Ramos (cell line): ENCODE results near the gene VEGFC.

ENCODE experiments used
- in situ Hi-C: fragments of 300-500 bp; cut with MboI; formaldehyde crosslinking; loops from one replicate; pipeline ENCODE4 v1.14.3; 2022; ENCODE audit warnings: low sequenced_read_pairs; ENCODE audit not compliant: unreplicated experiment

The VEGFC gene, protein sequence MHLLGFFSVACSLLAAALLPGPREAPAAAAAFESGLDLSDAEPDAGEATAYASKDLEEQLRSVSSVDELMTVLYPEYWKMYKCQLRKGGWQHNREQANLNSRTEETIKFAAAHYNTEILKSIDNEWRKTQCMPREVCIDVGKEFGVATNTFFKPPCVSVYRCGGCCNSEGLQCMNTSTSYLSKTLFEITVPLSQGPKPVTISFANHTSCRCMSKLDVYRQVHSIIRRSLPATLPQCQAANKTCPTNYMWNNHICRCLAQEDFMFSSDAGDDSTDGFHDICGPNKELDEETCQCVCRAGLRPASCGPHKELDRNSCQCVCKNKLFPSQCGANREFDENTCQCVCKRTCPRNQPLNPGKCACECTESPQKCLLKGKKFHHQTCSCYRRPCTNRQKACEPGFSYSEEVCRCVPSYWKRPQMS

DNA sequence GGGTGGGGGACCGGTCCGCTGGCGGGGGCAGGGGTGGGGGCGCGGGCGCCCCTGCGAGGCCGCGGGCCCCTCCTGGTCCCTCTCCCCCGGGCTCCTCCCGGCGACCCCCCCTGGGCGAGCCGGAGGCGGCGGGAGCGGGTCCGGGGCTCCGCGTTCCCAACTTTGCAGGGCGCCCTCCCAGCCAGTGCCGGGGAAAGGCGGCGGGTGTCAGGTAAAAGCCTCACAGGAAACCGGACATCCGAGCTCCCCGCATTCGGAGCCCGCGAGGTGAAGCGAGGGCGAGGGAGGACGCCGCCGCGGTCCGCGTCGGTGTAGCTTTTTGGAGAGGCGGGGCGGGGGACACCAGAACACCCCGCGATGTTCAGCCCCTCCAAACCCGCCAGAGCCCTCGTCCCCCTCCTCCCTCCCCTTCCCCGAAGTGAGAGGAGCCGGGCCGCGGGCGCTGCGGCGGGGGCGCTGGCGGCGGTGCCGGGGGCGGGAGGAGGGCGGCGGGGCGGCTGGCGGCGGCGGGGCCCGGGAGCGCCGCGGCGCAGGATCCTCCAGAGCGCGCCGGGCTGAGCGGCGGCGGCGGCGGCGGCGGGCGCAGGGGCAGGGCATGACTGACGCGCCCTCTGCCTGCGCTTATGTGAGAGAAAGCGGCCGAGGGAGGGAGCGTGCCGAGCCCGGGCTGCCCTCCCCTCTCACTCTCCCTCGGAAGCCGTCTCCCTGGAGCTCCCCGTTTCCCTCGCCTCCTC is at the start of gene VEGFC:
Gene VEGFC (minus strand): TSS at position 597 of the 734 bp plus-strand sequence. CDS start 611 bp downstream, outside the sequence.
- in situ Hi-C loops: no loop called here

DNA sequence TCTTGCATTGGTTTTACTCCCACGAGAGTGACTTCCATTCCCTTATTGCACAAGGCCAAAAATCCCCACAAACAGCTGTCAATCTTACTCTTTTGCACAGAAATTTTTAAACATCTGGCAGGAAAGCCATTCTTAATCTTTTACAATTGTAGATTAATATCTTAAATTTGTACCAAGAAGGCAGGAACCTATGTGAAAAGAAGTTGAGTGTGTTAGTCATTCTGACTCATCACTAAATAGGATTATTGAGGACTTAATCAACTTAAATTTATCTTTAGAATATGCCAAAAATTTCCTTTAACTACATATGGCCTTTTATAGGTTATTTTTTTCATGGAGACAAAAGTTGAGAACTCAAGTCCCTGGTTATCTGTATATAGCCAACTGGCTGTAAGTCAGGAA is 49.0 kb upstream of the VEGFC start:
- in situ Hi-C loops: no loop called here

DNA sequence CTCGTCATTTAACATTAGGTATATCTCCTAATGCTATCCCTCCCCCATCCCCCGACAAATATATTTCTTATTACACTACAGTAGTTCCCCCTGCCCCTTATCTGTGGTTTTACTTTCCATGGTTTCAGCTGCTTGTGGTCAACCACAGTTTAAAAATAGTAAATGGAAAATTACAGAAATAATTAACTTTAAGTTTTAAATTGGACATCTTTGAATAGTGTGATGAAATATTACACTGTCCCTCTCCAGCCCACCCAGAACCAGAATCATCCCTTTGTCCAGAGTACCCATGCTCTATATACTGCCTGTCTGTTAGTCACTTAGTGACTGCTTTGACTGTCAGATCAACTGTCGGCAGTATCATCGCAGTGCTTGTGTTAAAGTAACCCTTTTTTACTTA is 47.4 kb upstream of the VEGFC start:
- in situ Hi-C loops: no loop called here

DNA sequence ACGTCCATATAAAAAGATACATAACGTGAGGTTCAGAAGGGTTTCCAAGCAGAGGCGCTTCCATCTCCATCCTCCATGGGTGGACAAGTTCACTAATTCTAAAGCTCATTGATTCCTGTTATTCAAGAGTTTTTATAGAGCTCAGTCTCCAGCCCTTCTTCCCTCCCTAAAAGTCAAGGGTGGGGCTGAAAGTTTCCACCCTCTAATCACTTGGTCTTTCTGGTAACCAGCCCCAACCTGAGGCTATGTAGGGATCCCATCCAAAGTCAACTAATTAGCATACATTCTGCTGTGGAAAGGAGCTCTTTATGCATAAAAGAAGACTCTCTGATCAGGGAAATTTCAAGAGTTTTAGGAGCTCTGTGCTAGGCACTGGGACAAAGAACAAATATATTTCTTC is 46.9 kb upstream of the VEGFC start:
- in situ Hi-C loops: no loop called here

DNA sequence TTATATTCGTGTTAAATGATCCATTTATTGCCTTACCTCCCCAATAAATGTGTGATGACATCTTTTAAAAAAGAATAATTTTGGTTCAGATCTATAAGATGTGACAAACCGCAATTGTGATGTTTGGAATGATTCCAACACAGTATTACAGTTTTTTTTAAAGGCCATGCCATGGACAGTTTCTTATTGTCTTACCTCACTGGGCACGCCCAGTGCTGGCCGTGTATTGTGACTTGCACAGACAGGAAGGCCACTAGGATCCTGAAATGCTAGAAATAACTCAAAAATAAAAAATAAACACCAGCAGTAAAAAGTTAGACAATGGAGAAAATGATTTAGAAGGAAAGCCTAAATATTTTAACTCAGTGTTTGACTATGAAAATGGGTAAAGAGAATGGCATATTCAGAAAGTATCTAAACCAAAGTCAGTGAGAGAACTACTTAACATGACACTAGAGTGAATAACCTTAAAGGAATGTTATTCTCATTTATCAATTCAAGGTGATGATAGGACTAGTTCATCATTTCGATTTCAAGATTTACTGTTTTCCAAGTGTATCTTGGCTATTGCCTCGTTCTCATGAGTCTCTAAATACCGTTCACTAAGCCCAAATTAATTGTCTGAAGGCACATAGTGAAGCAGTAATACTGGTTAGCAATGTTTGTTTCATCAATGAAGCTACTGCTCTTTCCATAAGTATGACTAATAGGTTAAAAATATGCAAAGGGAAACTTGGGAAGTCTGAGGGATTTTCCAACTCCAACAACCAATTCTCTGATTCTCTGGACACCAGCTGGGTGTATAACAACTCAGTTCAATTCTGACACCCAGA is 46.1 kb upstream of the VEGFC start:
- in situ Hi-C loops: no loop called here

DNA sequence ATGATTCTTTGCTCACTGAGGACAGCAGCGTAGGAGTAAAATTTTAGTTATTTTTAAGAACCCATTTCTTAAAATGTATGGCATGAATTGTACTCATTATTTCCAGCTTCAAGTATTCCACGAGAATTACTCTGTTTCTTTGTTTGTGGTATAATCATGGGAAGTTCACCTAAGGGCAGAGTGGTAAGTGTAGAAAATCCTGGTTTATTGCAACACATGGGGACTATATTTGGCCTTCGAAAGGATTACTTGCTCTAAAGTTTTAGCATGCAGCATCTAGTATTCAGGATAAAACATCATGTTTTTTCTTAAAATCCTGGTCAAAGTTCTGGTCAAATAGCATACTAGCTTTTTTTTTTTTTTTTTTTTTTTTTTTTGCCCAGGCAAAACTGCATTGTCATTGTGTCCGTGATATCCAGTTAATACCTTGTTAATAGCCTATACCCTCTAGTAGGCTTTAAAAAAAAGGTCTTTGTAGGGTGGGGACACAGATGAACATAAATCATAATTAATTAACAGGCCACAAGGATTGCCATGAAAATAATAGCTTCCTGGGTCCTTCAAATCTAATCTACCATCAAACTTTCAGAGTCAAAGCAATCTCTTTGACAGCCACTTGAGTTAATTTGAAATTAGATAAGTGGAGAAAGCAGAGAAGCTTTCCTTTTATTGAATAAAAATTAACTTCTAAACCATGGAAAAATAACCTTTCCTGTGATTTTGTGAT is 44.6 kb upstream of the VEGFC start:
- in situ Hi-C loops: no loop called here

DNA sequence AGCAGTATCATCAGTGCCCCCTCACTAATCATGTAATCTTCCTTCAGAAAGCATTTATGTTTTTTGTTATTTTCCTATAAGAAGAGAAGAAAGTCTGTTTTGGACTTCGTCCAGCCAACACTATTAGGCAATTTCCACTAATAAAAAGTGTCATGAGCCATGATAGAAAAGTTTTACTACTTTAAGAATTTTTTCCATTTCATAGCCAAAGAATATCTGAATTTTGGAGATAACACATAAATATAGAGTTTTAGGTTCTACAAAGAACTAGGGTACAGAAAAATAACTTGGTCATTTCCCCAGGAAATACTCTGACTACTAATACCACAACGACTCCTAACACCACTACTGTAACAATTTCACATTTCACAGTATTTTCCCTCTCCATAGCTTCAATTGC is 41.8 kb upstream of the VEGFC start:
- in situ Hi-C loops: no loop called here

DNA sequence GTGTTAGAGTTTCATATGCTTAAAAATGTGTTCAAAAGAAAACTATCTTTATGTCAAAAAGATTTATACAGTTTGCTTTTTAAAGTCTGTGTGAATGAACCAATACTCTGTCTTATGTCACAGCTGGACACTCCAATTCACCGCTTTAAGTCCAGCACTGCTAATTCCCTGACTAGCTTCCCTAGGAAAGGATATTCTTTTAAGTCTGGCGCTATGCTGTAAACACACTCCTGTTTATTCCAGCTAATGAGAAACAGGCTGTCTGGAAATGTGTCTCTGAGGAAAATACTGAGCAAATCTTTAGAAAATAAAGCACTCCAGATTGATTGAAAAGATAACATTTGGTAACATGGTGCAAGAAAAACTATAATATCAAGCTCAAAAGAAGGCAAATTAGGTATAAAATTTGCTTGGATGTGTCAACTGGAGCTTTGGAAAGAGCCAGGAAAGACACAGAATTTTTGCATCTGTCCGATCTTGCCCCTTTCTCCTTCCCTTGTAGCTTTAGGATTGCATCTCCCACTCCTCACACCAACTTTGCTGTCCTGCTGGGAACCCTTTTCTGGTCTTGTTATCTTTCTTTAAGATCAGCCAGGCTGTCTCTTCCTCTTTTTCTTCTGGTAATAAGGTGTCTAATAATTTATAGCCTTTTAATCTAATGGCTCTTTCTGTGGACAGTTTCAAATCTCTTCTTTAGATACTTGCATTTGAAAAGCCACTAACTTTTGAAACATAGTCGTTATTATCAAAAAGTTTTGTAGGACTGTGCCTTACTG is 40.9 kb upstream of the VEGFC start:
- in situ Hi-C loops: no loop called here

DNA sequence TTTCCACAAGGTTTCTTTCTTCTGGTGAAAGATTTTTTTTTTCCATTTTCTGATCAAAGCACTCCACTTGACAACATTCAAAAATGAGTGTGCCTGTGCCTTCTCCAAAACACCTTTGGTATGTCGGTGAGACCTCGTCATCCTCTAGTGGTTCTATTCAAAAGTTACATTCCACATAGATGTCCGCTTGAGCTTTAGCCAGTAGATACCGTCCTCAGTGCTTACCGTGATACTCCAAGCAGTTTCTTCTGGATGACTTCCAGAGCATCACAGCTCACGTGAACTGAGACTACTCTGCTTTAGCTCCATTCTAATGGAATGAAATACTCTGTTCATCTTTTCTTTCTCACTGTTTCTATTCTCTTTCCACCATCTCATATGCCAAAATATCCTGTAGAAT is 38.2 kb upstream of the VEGFC start:
- in situ Hi-C loops: no loop called here

DNA sequence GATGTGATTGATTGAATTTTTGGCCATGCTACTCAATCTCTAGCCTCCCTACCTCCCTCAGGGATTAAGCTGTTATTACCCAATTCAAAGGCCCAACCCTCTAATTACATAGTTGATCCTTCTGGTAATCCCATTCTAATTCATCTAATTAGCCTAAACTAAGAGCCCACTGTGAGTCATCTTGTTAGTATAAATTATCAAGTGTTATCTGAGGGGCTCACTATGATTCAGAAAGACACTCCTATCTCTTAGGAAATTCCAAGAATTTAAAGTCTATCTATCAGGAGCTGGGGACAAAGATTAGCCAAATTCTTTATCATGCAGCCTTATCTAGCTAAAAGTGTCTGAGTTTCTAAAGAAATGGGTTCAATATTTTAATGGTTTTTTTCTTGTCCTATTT is 32.9 kb upstream of the VEGFC start:
- in situ Hi-C loops: no loop called here

DNA sequence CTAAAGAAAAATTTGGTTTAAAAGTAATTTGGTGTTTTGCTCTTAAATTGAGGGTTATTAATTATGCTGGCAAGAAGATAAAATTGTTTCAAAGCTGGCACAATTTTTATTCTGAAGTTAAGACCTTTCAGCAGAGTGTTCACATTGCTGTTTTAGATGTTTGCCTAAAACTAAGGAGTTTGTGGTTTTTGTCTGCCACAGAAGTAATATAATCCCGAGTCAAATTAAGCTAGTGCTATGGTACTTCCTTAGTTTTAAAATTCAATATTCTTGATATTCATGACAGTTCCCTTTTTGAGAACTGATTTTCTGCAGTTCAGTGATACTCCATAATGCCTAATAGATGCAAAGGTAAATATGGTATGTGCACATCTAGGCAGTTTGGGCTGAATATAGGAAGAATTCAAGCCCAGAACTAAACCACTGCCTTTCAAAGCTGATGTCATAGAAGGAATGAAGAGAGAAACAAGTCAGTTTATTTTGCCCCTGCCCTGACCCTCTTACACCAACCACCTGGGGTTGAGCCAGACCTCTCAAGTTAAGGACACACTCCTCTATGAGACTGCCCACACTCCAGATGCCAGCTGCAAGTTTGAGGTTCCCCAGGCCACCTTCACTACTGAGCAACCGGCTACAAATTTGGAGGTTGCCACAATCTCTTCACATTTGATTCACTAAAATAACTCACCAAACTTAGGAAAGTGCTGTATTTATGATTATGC is 32.1 kb upstream of the VEGFC start:
- in situ Hi-C loops: no loop called here

DNA sequence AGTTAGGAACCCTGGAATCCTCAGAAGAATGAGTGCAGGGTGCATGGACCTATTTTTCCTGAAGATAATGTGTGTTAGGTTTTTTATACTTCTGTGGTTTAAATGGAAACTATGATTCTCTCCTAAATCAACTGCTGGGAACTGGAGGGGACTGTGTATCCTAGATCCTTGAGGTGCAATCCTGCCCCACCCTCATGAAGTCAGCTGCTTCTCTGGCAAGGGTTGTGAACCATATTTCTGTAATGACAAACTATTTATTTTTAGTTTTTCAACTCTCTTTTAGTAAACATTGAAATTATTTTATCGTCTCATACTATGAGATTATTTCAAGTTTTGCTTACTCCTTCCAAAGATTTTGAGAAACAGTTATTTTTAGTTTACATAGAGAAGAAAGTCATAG is 25.8 kb upstream of the VEGFC start:
- in situ Hi-C loops: no loop called here

DNA sequence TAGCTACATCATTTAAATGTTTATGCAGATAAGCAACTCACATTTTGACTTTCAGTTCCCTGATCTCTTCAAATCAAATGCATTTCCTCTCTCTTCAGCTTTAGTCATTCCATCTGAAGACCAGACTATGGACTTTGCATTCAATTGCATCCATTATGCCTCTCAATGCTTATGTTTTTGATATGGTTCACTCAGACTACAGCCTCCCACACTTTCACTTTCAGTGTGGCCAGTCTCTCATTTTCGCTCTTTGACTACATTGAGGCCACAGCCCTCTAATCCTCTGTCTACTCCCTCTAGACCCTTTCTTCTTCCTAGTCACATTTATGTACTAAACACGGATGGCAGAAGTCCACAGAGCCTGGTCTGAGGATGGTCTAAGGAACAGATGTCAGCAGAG is 24.5 kb upstream of the VEGFC start:
- in situ Hi-C loops: no loop called here

DNA sequence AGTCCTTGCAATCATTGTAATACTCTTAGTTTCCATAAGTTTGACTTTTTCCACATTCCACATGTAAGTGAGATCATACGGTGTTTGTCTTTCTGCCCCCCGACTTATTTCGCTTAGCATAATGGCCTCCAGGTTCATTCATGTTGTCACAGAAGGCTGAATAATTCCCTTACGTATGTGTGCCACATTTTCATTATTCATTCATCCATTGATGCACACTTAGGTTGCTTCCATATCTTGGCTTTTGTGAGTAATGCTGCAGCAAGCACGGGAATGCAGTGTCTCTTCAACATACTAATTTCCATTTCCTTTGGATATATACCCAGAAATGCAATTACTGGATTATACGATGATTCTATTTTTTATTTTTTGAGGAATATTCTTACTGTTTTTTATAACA is 22.0 kb upstream of the VEGFC start:
- in situ Hi-C loops: no loop called here

DNA sequence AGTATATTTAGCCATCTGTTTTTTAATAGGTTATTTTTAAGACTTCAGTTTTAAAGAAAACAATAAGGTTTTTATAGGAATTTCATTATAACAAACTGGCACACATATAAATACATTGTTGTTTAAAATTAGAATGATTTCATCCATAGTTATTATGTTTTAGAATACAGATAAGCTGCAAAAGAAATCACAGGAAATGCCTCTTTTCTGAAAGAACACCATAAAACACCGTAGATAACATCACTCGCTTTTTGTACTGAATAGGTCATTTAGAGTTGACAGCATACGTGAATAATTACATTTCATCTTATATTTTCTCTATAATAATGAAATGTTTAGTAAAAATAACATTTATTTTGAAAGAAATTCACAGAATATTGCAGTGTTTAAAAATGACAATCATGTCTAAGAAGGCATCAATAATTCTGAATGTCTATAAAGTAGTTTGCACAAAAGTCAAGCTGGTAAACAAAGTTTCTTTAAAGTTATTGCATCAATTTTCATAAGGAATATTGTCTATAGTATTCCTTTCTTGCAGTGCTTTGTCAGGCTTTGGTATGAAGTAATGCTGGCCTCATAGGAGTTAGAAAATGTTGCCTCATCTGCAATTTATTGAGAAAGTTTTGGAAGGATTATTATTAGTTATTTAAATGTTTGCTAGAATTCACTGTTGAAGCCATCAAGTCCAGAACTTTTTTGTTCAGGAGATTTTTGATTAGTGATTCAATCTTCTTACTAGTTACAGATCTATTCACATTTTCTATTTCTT is 17.9 kb upstream of the VEGFC start:
- in situ Hi-C loops: no loop called here

DNA sequence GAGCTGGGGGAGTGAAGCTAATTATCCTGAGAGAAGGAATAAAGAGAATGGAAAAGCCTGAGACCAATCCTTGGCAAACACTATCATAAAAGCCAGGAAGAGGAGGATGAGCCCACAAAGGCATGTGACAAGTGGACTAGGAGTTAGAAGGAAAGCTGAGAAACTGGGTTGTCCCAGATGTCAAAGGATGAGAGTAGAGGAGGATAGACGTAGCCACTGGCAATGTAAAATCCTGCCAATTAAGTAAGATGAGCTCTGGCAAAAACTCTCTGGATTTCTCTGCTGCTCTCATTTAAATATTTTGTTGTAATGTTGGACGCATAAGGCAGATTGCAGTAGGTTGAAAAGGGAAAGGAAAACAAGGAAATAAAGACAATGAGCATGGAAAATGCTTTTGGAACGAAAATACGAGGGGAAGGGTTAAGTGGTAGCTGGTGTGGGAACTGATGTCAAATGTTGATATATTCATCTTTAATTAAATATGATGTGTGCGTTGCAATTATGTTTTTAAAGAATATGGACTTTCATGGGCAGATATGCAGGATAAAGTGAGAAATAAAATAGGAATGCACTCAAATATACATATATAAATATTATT is 14.2 kb upstream of the VEGFC start:
- in situ Hi-C loops: no loop called here

DNA sequence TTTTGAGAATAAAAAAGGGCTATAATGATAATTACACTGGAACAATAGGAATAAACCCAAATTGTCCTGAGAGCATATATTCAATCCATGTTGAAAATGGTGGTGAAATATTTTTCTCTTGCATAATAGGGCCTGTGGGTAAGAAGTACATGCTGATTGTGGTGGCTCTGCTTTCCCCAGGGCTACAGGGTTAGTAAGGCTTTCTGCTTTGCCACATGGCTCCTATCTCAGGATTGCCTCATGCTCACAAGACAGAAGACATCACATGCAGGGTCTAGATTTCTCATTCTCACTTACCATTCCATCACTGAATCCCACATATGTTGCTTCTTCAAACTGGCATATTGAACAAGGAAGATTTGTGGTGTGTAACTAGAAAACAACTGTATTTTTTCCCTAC is 12.4 kb upstream of the VEGFC start:
- in situ Hi-C loops: no loop called here
